ENCODE measurements around the gene BMPR2.

The BMPR2 gene

DNA sequence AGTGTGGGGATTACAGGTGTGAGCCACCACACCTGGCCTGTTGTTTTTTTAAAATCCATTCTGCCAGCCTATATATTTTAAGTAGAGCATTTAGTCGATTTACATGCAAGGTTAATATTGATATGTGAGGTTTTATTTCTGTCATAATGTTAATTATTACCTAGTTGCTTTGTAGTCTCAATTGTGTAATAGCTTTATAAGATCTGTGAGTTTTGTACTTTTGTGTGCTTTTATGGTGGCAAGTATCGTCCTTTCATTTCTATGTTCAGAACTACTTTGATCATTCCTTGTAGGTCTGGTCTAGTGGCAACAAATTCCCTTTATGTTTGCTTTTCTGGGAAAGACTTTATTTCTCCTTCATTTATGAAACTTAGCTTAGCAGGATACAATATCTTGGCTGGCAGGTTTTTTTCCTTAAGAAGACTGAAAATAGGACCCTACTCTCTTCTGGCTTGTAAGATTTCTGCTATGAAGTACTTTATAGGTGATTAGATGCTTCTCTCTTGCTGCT, 207.6 kb downstream of the BMPR2 start:
- no peak for FAIRE-seq
- no peak for DNase-seq (ENCODE audit: insufficient read length, low spot score)

DNA sequence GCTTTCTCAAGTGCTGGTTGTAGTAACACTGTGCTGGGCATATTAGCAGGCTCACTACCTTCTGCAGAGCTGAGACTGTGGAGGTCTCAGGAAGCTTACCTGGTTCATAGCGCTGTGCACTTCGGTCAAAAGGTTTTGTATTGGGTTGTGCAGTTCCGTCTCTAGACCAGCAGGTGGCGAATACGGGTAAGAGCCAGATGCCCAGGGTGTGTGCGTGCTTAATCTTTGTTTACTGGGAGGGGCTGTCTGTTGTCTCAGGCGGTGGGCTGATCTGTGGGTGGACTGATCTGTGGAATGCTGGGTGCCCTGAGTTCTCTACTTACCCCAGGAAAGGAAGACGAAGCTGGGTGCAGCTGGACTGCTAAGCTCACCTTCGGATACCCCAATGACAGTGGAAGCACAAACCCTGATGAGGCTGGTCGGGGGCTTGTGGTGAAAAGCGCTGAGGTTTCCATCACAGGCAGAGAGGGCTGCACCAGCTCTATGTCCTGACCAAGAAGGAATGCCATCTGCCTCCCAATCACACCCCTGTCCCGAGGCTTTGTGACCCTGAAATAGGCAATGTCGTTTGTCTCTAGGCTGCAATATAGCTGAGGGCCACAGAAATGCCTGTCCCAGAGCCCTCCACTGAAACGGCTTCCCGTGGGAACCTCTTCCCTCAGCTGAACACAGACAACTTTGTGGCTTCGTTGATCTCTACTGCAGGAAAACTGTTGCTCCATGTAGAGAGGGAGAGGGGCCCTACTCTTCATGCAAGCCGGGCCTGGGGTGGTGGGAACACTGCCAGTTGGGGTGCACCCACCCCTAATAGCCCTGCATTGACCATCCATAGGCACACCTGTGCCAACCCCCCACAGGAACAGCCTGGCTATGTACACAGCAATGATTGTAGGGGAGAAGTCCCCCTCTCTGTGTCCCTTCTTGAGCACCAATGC, 212.8 kb downstream of the BMPR2 start:
- DNase-seq (ENCODE audit: insufficient read length, low spot score) (peak; percentile 75), FAIRE-seq (peak; percentile 54)

DNA sequence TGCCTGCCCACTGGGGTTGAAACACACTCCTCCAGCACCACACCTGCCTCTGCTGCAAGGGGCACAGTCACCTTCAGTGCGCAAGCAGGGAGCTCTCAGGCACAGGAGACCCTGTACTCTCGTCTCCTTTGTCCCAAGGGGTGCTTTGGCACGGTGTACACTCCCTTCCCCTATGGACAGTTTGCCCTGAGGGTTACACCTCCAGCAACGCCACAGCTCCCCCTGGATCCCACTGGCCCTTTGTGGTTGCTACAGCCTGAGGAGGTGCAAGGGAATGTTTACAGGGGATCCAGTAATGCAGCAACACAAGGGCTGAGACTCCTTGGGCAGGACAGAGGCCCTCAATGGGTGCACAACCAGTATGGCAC, 213.4 kb downstream of the BMPR2 start:
- FAIRE-seq (no peak), DNase-seq (ENCODE audit: insufficient read length, low spot score) (no peak)

DNA sequence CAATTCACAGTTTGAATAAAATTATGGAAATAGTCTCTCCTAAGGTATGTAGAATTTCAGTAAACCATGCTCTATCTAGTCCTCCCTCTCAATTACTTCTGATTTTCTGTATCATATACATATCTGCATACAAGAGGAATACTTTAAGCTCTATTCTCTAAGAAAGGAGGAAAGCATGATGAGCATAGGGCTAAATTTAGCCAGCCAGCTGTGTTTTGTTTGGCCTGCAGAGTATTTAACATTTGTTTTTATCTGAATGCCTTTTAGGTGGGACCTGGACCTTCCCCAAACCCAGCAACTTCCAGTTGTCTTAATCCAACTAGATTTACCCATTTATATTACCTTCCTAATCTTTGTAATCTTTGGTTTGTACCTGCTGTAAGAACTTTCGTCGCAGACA, 216.4 kb downstream of the BMPR2 start:
- no peak for DNase-seq (ENCODE audit: insufficient read length, low spot score)
- FAIRE-seq = no peak

DNA sequence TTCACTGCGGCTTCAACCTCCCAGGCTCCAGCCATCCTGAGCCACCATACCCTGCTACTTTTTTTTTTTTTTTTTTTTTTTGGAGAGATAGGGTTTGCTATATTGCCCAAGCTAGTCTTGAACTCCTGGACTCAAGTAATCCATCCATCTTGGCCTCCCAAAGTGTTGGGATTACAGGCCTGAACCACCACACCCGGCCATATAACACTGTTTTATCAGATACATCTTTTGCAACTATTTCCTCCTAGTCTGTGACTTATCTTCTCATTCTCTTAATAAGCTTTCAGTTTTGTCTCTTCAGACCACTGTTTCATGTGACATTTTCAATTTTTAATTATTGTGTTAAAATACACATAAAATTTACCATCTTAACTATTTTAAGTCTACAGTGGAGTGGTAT, 223.0 kb downstream of the BMPR2 start:
- DNase-seq (ENCODE audit: insufficient read length, low spot score) = no peak
- no peak for FAIRE-seq

DNA sequence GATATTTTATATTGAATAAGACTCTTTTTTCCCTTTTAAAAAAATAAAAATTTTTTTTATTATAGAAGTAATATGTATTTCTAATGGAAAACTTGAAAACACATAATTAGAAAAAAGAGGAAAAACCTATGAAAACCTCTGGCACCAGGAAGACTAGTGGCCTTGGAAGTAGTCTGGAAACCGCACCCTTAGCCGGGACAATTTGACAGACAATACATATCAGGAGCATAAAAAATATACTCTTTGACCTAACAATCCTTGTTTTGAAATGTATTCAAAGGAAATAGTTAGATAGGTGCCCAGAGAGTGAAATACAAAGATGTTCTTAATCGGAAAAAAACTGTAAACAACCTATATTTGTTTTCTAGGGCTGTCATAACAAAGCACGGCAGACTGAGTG, 223.8 kb downstream of the BMPR2 start:
- DNase-seq (ENCODE audit: insufficient read length, low spot score) (no peak), FAIRE-seq (no peak)

DNA sequence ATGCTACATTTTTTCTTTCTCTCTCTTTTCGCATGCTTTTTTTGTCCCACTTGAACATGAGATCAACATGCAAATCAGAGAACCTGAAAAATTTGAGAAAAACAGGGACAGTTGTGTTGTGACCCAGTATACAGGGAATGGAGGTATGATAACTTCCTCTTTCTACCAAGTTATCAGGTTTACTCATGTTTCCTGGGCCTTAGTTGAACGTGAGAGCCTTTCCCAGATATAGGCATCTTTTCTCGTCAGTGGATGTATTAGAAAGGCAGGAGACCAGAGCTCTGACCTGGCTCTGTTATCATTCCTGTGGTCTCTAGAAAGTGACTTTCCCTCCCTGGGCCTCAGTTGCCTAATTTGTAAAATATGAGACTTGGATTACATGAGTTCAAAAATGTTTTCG, 228.6 kb downstream of the BMPR2 start:
- FAIRE-seq (no peak), DNase-seq (ENCODE audit: insufficient read length, low spot score) (no peak)

DNA sequence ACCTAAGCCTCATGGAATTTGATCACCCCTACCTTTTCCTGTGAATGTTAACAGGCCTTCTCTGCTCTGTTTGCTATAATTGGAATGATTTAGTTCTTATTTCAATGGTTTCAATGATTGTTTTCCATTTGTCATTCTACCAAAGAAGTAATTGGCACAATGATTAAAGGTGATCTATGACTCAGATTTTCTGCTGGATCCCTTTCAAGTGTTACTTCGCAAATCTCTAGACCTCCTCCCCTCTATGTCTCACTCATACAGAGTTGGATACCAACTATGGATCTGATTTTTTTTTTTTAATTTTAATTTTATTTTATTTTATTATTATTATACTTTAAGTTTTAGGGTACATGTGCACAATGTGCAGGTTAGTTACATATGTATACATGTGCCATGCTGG, 229.0 kb downstream of the BMPR2 start:
- FAIRE-seq (no peak), DNase-seq (ENCODE audit: insufficient read length, low spot score) (no peak)

DNA sequence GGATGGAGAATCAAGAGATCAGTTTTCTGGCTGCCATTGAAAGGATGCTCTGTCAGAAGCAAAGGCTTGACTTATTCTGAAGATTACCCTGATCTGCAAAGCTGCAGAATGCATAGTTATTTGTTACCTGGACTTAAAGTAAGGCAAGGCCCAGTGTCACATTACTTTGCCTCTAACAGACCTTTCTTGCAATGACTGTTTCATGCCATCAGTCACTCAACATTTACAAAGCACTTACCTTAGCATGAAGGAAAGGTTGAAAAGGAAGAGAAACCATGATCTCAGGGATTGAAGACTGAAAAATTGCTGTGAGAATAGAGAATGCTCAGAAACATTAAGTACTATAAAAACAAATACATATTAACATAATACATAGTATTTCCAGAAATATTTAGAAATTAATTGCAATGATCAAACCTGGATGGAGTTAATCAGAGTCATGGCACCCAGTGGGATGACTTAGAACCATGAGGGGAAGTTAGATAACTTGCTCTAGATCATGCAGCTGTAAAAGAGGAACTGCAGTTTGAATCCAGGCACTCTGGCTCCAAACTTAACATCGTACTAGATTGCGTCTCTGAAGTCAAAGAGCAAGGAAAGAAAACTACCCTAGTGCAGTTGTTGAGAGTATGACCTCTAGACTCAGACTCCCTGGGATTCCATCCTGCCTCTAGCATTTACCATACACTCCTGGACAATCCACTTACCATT, 232.2 kb downstream of the BMPR2 start:
- DNase-seq (ENCODE audit: insufficient read length, low spot score) (no peak), FAIRE-seq (no peak)

DNA sequence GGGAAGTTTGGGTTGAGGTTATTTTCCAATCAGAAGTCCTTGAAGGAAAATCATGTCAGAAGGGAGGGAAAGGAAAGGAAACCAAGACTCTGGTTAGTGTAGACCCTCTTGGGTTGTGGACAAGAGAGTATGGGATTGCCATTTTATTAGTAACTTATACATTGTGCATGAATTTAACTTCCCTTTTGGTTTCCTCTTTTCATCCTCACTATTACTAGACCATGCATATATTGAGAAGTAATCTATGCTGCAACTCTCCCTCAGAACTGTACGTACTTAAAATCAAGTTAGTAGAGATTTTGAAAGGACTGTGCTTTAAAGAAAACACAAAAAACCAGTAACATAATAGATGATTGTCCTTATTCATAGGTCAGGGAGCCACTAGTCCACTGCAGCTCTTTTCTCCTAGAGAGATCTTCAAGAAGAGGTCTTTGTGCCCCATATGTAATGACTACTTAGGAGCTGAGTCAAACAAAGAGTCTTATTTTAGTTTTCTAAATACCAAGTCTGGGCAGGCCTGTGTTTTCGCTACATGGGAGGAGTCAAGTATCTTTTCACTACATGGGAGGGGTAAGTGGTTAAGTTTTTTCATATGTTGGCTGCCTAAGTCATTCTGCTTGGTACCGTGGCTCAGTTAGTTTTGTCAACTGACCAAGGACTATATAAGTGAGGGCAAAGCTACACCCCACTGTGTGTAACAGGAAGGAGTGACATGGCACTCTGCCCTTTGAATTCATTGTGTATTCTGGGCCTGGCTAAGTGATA, 233.4 kb downstream of the BMPR2 start:
- FAIRE-seq = no peak
- no peak for DNase-seq (ENCODE audit: insufficient read length, low spot score)

DNA sequence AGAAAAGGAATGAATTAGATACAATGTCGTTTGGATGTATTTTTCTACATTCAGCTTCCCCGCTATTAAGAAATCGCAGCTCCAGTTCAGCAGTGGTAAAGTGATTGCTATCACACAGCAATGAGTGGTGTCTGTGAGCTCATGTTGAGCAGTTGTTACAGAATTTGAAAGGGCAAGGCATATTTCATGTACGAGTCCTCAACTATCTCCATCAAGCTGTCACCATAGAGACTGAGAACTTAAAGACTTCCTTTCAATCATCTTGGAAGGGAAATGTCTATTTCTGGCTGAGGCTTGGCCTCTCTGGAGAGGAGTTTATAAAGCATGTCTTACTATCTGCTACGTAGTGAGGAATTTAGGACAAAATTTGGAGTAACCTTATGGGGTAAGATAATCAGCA, 234.3 kb downstream of the BMPR2 start:
- DNase-seq (ENCODE audit: insufficient read length, low spot score) (no peak), FAIRE-seq (no peak)

DNA sequence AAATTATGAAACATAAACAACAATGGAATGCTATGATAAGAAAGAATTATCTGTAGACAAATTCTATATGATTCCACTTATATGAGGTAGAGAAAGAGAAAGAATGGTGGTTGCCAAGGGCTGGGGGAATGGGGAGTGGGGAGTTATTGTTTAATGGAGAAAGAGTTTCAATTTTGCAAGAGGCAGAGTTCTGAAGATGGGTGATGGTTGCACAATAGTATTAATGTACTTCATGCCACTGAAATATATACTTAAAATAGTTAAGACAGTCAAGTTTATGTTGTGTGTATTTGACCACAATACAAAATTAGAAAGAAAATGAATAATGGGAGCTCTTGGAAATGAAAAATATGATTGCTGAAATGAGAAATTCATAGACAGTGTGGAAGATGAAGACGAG, 236.0 kb downstream of the BMPR2 start:
- no peak for DNase-seq (ENCODE audit: insufficient read length, low spot score)
- no peak for FAIRE-seq

DNA sequence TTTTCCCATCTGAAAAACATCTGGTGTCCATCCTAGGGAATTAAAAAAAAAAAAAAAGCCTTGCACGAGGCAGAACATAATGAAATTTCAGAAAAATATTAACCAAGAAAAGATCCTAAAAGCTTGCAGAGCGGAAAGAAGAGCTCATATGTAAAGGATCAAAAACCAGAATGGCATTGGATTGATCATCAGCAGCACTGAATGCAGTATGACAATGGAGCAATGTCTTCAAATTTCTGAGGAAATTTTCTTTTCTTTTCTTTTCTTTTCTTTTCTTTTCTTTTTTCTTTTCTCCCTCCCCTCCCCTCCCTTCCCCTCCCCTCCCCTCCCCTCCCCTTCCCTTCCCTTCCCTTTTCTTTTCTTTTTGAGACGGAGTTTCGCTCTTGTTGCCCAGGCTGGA, 237.4 kb downstream of the BMPR2 start:
- no peak for DNase-seq (ENCODE audit: insufficient read length, low spot score)
- FAIRE-seq = no peak
